SK-N-SH (cell line): ENCODE data around the gene SLC25A53. TPM values are rescaled to one million over a fixed set of nuclear protein-coding genes. Genes with fewer than 3 reads are reported as not detected.
A peak's percentile ranks its signal among the peaks of the same experiment; 100 is the strongest.

Experiments
- CTCF ChIA-PET: fragments of 300-600, 350-600 bp; formaldehyde crosslinking; extraction: SDS; loops from one replicate; lab custom pipeline; 2021; lab: Yijun Ruan, JAX
- POLR2A ChIA-PET: fragments of 350-600 bp; sonication (Branson Sonifier 250); formaldehyde crosslinking; extraction: SDS; loops from one replicate; lab custom pipeline; 2020; ENCODE audit warnings: antibody characterized with exemption, inconsistent platforms; lab: Yijun Ruan, JAX
- DNase-seq: peaks from one replicate; pipeline ENCODE4 v3.0.0; 2012
- H2AFZ ChIP-seq: fragments of 200-600 bp; sonication (generic); 2 replicates; pipeline ENCODE4 v1.8.1; 2016; ENCODE audit warnings: antibody characterized with exemption, mild to moderate bottlenecking, low read depth
- H3F3A ChIP-seq: fragments of 200-600 bp; sonication (generic); replicated peaks from 2 replicates; pipeline ENCODE3; 2016; ENCODE audit warnings: antibody characterized with exemption, mild to moderate bottlenecking; ENCODE audit not compliant: insufficient read depth
- H3K27ac ChIP-seq, 2 experiments: fragments of 200-500 bp in 1 of 2; fragments of 200-600 bp in 1 of 2; sonication (Bioruptor generic) in 1 of 2; sonication (generic), shearing (Covaris generic) in 1 of 2; 2 replicates each; pipeline versions ENCODE4 v1.5.1 to v1.6.1; 2014 to 2016; ENCODE audit warnings: low read depth in 2 of 2, inconsistent platforms in 1 of 2, low read length in 1 of 2, mild to moderate bottlenecking in 1 of 2, mixed read lengths in 1 of 2
- H3K27me3 ChIP-seq: fragments of 200-600 bp; sonication (generic), shearing (Covaris generic); 2 replicates; pipeline ENCODE4 v1.6.1; 2016; ENCODE audit warnings: mixed run types; ENCODE audit not compliant: insufficient read depth
- H3K36me3 ChIP-seq, 2 experiments: fragments of 200-500 bp in 1 of 2; fragments of 200-600 bp in 1 of 2; sonication (Bioruptor generic) in 1 of 2; sonication (generic) in 1 of 2; replicated peaks in 1 of 2; 2 replicates each; pipeline versions ENCODE3 to v1.5.1; 2014 to 2016; ENCODE audit warnings: low read length in 1 of 2, mild to moderate bottlenecking in 1 of 2; ENCODE audit not compliant: insufficient read depth in 2 of 2, control insufficient read depth in 1 of 2
- H3K4me1 ChIP-seq, 2 experiments: fragments of 200-500 bp in 1 of 2; fragments of 200-600 bp in 1 of 2; sonication (Bioruptor generic) in 1 of 2; sonication (generic), shearing (Covaris generic) in 1 of 2; 2 replicates each; pipeline versions ENCODE4 v1.5.1 to v1.6.1; 2014 to 2016; ENCODE audit warnings: low read depth in 1 of 2, low read length in 1 of 2, mixed run types in 1 of 2; ENCODE audit not compliant: insufficient read depth in 2 of 2, control insufficient read depth in 1 of 2
- H3K4me2 ChIP-seq: fragments of 200-600 bp; sonication (generic), shearing (Covaris generic); 2 replicates; pipeline ENCODE4 v1.6.1; 2017; ENCODE audit warnings: mixed run types
- H3K4me3 ChIP-seq, 2 experiments: fragments of 200-500 bp in 1 of 2; fragments of 200-600 bp in 1 of 2; sonication (Bioruptor generic) in 1 of 2; sonication (generic), shearing (Covaris generic) in 1 of 2; 2 replicates each; pipeline versions ENCODE4 v1.5.1 to v1.8.1; 2014 to 2016; ENCODE audit warnings: low read depth in 2 of 2, inconsistent platforms in 1 of 2, low read length in 1 of 2, mild to moderate bottlenecking in 1 of 2, mixed read lengths in 1 of 2, moderate library complexity in 1 of 2
- H3K79me2 ChIP-seq: fragments of 200-600 bp; sonication (generic); 2 replicates; pipeline ENCODE4 v1.8.1; 2017; ENCODE audit warnings: mild to moderate bottlenecking; ENCODE audit not compliant: insufficient read depth
- H3K9ac ChIP-seq: fragments of 200-600 bp; sonication (generic); 2 replicates; pipeline ENCODE4 v1.6.1; 2017; ENCODE audit warnings: mixed run types
- H3K9me2 ChIP-seq: fragments of 200-600 bp; sonication (generic); 2 replicates; pipeline ENCODE4 v1.6.1; 2017; ENCODE audit warnings: mixed run types
- H3K9me3 ChIP-seq: fragments of 200-600 bp; sonication (generic); 2 replicates; pipeline ENCODE4 v1.6.1; 2017; ENCODE audit warnings: mixed run types, mild to moderate bottlenecking, moderate library complexity
- H4K20me1 ChIP-seq: fragments of 200-600 bp; sonication (generic); 2 replicates; pipeline ENCODE4 v1.6.1; 2017; ENCODE audit warnings: mild to moderate bottlenecking, mixed run types; ENCODE audit not compliant: insufficient read depth
- CHD2 ChIP-seq: fragments of 150-350 bp; IDR thresholded peaks from 2 replicates; pipeline ENCODE4 v1.6.1; 2018; ENCODE audit warnings: low read length; ENCODE audit not compliant: partially characterized antibody
- ELF1 ChIP-seq: IDR thresholded peaks from 2 replicates; pipeline ENCODE4 v1.4.0; 2012
- EP300 ChIP-seq, 2 experiments: IDR thresholded peaks; 2 replicates each; pipeline versions ENCODE4 v1.4.0 to v1.6.1; 2012; ENCODE audit warnings: borderline replicate concordance in 1 of 2, low read depth in 1 of 2, low read length in 1 of 2
- EZH2phosphoT487 ChIP-seq: fragments of 200-600 bp; sonication (generic); IDR thresholded peaks from 2 replicates; pipeline ENCODE4 v1.6.1; 2017; ENCODE audit warnings: low read depth, mixed run types, mild to moderate bottlenecking, antibody characterized with exemption, moderate library complexity, borderline replicate concordance
- FOXJ3 ChIP-seq: sonication (generic); formaldehyde crosslinking; IDR thresholded peaks from 2 replicates; pipeline ENCODE4 v1.5.1; 2020; ENCODE audit warnings: mild to moderate bottlenecking, missing genetic modification reagents
- FOXM1 ChIP-seq: IDR thresholded peaks from 2 replicates; pipeline ENCODE4 v1.4.0; 2012; ENCODE audit warnings: low read depth, mild to moderate bottlenecking
- GABPA ChIP-seq: IDR thresholded peaks from 2 replicates; pipeline ENCODE4 v1.4.0; 2012; ENCODE audit warnings: low read depth, mild to moderate bottlenecking
- GATA2 ChIP-seq: sonication (generic); formaldehyde crosslinking; IDR thresholded peaks from 2 replicates; pipeline ENCODE4 v1.5.0; 2020; ENCODE audit warnings: mild to moderate bottlenecking, missing genetic modification reagents
- JUND ChIP-seq: IDR thresholded peaks from 2 replicates; pipeline ENCODE4 v1.4.0; 2012
- MEF2A ChIP-seq: IDR thresholded peaks from 2 replicates; pipeline ENCODE4 v1.4.0; 2012; ENCODE audit warnings: low read depth, borderline replicate concordance
- MXI1 ChIP-seq: IDR thresholded peaks from 2 replicates; pipeline ENCODE4 v1.6.1; 2012; ENCODE audit warnings: mild to moderate bottlenecking, low read depth, low read length, improper control_type of control experiment
- NFIC ChIP-seq: IDR thresholded peaks from 2 replicates; pipeline ENCODE4 v1.4.0; 2012; ENCODE audit warnings: borderline replicate concordance
- NRF1 ChIP-seq: IDR thresholded peaks from 2 replicates; pipeline ENCODE4 v1.6.1; 2012; ENCODE audit warnings: low read depth, mild to moderate bottlenecking, low read length
- POLR2AphosphoS5 ChIP-seq: IDR thresholded peaks from 2 replicates; pipeline ENCODE4 v1.6.1; 2012; ENCODE audit warnings: low read depth, low read length
- RAD21 ChIP-seq: IDR thresholded peaks from 2 replicates; pipeline ENCODE4 v1.6.1; 2012; ENCODE audit warnings: mild to moderate bottlenecking, low read length
- RCOR1 ChIP-seq: fragments of 150-350 bp; IDR thresholded peaks from 2 replicates; pipeline ENCODE4 v1.6.1; 2017; ENCODE audit warnings: antibody characterized with exemption, low read length
- RXRA ChIP-seq: IDR thresholded peaks from 2 replicates; pipeline ENCODE4 v1.4.0; 2012; ENCODE audit warnings: low read depth, mild to moderate bottlenecking, borderline replicate concordance
- TEAD4 ChIP-seq: IDR thresholded peaks from 2 replicates; pipeline ENCODE4 v1.4.0; 2012; ENCODE audit warnings: mild to moderate bottlenecking, borderline replicate concordance; ENCODE audit not compliant: insufficient read depth
- YY1 ChIP-seq: IDR thresholded peaks from 2 replicates; pipeline ENCODE4 v1.4.0; 2012; ENCODE audit warnings: low read depth, mild to moderate bottlenecking
- WGBS: methylation state at CpG from one replicate; pipeline ENCODE4 v1.1.6; 2017; ENCODE audit warnings: low lambda C conversion rate; 5-methylcytosine and 5-hydroxymethylcytosine counted together
- polyA plus RNA-seq, 3 experiments: library from polyadenylated mRNA; depleted of rRNA; stranded (reverse); fragments of >200 nt; gene quantifications; 2 replicates each; pipeline ENCODE4 v1.2.3, GENCODE V29; 2012
- TF ChIP-seq, protein P1 (sequence below): fragments of 150-350 bp; IDR thresholded peaks from 2 replicates; pipeline ENCODE4 v1.6.1; 2017; ENCODE audit warnings: antibody characterized with exemption, low read length, low read depth, borderline replicate concordance
- TF ChIP-seq, protein P2 (sequence below): IDR thresholded peaks from 2 replicates; pipeline ENCODE4 v1.4.0; 2012; ENCODE audit warnings: low read depth, borderline replicate concordance
- TF ChIP-seq, protein P3 (sequence below): fragments of 150-350 bp; IDR thresholded peaks from 2 replicates; pipeline ENCODE4 v1.6.1; 2016; ENCODE audit warnings: mild to moderate bottlenecking, low read depth, low read length
- TF ChIP-seq, protein P4 (sequence below): IDR thresholded peaks from 2 replicates; pipeline ENCODE4 v1.4.0; 2012; ENCODE audit warnings: low read depth
- TF ChIP-seq, protein P5 (sequence below): fragments of 200-600 bp; sonication (generic); IDR thresholded peaks from 2 replicates; pipeline ENCODE4 v1.6.1; 2017; ENCODE audit warnings: antibody characterized with exemption, mild to moderate bottlenecking, moderate library complexity
- TF ChIP-seq, protein P6 (sequence below): IDR thresholded peaks from 2 replicates; pipeline ENCODE4 v1.4.0; 2012; ENCODE audit warnings: low read depth, borderline replicate concordance

SLC25A53 gene
- polyA plus RNA-seq, 1 of the 3 experiments (the other 2 are of a cell fraction), result 5.9 TPM

DNA sequence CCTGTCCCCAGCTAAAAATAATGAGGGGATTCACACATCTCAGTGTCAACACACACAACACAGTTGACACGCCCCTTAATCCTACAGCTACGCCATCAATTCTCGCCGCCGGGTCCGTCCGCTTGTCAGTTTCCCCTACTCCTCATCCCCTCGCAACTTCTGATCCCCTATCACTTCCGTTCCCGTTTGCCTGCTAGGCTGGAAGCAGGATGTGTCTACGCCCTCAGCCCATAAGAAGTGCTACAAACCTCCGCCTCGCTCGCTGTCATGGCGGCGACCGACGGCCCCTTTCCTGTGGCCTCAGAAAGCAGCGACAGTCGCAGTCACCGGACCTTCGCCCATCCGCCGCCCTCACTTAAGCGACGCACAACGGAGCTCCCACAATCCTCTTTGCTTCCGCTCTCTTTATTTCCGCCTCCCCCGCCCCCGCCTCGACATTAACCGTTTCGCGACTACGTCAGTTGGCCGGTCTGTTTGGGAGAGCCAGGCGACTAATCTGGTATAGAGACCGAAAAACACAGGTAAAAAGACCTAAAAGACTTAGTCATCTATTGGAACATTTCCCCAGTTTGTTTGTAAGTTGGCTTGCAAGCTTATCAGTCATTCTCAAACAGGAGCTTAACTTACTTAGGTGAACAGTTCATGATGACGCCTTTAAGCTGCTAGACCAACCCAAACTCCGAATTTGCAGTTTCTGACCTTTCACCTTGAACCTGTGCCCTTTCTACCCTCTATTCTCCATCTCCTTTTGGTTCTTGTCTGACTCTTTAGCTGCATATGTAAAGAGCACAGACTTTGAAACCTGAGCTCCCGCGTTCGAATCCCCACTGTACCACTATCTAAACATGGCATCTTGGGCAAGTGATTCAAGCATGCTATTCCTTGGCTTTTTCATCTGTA lies at the start of gene SLC25A53 (continued):
- peak; percentile 87 for TF ChIP-seq YY1
- TF ChIP-seq, protein P1, sequence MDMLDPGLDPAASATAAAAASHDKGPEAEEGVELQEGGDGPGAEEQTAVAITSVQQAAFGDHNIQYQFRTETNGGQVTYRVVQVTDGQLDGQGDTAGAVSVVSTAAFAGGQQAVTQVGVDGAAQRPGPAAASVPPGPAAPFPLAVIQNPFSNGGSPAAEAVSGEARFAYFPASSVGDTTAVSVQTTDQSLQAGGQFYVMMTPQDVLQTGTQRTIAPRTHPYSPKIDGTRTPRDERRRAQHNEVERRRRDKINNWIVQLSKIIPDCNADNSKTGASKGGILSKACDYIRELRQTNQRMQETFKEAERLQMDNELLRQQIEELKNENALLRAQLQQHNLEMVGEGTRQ, result no peak
- no peak for TF ChIP-seq FOXM1
- no peak for TF ChIP-seq FOXJ3 (CRISPR knock-in tag)
- no peak for TF ChIP-seq GATA2 (CRISPR knock-in tag)
- TF ChIP-seq EP300 (IDR thresholded peaks at IDR 0.05; ENCODE audit: borderline replicate concordance in 1 of 2, low read depth in 1 of 2, low read length in 1 of 2), result peak in 1 of 2 experiments; percentile 16; a peak in 1 of 4 replicates
- TF ChIP-seq RXRA, result no peak
- TF ChIP-seq POLR2AphosphoS5, result peak; percentile 47; the same call in 1 of the 2 replicates
- TF ChIP-seq, protein P2, sequence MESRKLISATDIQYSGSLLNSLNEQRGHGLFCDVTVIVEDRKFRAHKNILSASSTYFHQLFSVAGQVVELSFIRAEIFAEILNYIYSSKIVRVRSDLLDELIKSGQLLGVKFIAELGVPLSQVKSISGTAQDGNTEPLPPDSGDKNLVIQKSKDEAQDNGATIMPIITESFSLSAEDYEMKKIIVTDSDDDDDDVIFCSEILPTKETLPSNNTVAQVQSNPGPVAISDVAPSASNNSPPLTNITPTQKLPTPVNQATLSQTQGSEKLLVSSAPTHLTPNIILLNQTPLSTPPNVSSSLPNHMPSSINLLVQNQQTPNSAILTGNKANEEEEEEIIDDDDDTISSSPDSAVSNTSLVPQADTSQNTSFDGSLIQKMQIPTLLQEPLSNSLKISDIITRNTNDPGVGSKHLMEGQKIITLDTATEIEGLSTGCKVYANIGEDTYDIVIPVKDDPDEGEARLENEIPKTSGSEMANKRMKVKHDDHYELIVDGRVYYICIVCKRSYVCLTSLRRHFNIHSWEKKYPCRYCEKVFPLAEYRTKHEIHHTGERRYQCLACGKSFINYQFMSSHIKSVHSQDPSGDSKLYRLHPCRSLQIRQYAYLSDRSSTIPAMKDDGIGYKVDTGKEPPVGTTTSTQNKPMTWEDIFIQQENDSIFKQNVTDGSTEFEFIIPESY, result no peak
- TF ChIP-seq NRF1, result no peak
- no peak for TF ChIP-seq RCOR1

DNA sequence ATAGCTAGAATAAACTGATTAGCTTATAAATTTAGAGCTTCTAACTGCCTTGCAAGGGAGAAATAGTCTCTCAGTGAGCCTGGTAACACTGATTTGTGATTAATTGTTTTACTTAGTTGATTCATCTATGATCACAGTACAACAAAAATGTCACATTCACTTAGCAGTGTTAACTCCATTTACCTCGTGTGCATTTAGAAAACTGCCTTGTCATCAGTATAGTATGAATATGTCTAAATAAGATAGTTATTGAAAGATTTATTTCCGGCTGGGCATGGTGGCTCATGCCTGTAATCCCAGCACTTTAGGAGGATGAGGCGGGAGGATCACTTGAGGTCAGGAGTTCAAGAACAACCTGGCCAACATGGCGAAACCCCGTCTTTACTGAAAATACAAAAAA lies 48.7 kb upstream of the SLC25A53 start:
- CTCF ChIA-PET, result interaction anchor here (1.3 to 3.0 kb wide), 3 partner anchors 10 to 65 kb away, joined by 3 to 21 read pairs (median 7); no protein-coding TSS in a partner anchor

More for the DNA sequence above, 48.7 kb upstream of the SLC25A53 start:
- Histone ChIP-seq H4K20me1 (no peaks in the 10 kb centered on the region), H2AFZ (no peak overlapping the region), H3K27me3 (no peaks in the 10 kb centered on the region), H3K4me1 (no peaks in the 10 kb centered on the region), H3K9me2 (no peaks in the 10 kb centered on the region), H3K4me2 (no peak overlapping the region), H3K9me3 (no peaks in the 10 kb centered on the region), H3K79me2 (no peaks in the 10 kb centered on the region), H3K9ac (no peak overlapping the region), H3K27ac (no peak overlapping the region), H3F3A (no peaks in the 10 kb centered on the region), H3K36me3 (peaks cover 0 to 3% of the 10 kb centered on the region in 2 experiments), H3K4me3 (no peak overlapping the region)
- WGBS, result 52% methylated on average over 5 of the region's 5 CpGs
- POLR2A ChIA-PET, result no interaction called here
- no peak for DNase-seq
- TF ChIP-seq, protein P3, sequence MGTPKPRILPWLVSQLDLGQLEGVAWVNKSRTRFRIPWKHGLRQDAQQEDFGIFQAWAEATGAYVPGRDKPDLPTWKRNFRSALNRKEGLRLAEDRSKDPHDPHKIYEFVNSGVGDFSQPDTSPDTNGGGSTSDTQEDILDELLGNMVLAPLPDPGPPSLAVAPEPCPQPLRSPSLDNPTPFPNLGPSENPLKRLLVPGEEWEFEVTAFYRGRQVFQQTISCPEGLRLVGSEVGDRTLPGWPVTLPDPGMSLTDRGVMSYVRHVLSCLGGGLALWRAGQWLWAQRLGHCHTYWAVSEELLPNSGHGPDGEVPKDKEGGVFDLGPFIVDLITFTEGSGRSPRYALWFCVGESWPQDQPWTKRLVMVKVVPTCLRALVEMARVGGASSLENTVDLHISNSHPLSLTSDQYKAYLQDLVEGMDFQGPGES, result no peak
- TF ChIP-seq MEF2A (no peak), GATA2 (CRISPR knock-in tag) (no peak), GABPA (no peak), CHD2 (no peak), ELF1 (no peak), EZH2phosphoT487 (no peak), JUND (no peak), TEAD4 (no peak), FOXJ3 (CRISPR knock-in tag) (no peak), MXI1 (no peak), RAD21 (no peak), NFIC (no peak), POLR2AphosphoS5 (no peak), EP300 (IDR thresholded peaks at IDR 0.05; ENCODE audit: borderline replicate concordance in 1 of 2, low read depth in 1 of 2, low read length in 1 of 2) (no peak)
- TF ChIP-seq, protein P4, sequence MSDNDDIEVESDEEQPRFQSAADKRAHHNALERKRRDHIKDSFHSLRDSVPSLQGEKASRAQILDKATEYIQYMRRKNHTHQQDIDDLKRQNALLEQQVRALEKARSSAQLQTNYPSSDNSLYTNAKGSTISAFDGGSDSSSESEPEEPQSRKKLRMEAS, result no peak
- TF ChIP-seq, protein P5, sequence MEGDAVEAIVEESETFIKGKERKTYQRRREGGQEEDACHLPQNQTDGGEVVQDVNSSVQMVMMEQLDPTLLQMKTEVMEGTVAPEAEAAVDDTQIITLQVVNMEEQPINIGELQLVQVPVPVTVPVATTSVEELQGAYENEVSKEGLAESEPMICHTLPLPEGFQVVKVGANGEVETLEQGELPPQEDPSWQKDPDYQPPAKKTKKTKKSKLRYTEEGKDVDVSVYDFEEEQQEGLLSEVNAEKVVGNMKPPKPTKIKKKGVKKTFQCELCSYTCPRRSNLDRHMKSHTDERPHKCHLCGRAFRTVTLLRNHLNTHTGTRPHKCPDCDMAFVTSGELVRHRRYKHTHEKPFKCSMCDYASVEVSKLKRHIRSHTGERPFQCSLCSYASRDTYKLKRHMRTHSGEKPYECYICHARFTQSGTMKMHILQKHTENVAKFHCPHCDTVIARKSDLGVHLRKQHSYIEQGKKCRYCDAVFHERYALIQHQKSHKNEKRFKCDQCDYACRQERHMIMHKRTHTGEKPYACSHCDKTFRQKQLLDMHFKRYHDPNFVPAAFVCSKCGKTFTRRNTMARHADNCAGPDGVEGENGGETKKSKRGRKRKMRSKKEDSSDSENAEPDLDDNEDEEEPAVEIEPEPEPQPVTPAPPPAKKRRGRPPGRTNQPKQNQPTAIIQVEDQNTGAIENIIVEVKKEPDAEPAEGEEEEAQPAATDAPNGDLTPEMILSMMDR, result no peak
- TF ChIP-seq, protein P6, sequence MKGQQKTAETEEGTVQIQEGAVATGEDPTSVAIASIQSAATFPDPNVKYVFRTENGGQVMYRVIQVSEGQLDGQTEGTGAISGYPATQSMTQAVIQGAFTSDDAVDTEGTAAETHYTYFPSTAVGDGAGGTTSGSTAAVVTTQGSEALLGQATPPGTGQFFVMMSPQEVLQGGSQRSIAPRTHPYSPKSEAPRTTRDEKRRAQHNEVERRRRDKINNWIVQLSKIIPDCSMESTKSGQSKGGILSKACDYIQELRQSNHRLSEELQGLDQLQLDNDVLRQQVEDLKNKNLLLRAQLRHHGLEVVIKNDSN, result no peak
